RWPE1 (cell line): ENCODE measurements around the gene TOP1.

ENCODE experiments used
- CTCF ChIA-PET: fragments of 350-600 bp; sonication (Branson Sonifier 250); formaldehyde crosslinking; extraction: SDS; loops from one replicate; lab custom pipeline; 2021; lab: Yijun Ruan, JAX
- POLR2A ChIA-PET: fragments of 400-600 bp; formaldehyde crosslinking; extraction: SDS; loops from one replicate; lab custom pipeline; 2020; ENCODE audit warnings: antibody characterized with exemption; ENCODE audit not compliant: low non-redundant PET; lab: Yijun Ruan, JAX
- DNase-seq: peaks from one replicate; pipeline ENCODE4 v3.0.0; 2012; ENCODE audit warnings: low spot score
- H3K27ac ChIP-seq: fragments of 450-650 bp; 2 replicates; pipeline ENCODE4 v1.5.1; 2017
- TF ChIP-seq, protein P1 (sequence below): fragments of 450-650 bp; conservative IDR thresholded peaks from 2 replicates; pipeline ENCODE4 v1.5.1; 2017; ENCODE audit warnings: low read depth, mild to moderate bottlenecking

Gene TOP1

GRCh38 chr20:41006936-41007474 lies 21.6 kb upstream of the TOP1 start:
- TF ChIP-seq, protein P1, sequence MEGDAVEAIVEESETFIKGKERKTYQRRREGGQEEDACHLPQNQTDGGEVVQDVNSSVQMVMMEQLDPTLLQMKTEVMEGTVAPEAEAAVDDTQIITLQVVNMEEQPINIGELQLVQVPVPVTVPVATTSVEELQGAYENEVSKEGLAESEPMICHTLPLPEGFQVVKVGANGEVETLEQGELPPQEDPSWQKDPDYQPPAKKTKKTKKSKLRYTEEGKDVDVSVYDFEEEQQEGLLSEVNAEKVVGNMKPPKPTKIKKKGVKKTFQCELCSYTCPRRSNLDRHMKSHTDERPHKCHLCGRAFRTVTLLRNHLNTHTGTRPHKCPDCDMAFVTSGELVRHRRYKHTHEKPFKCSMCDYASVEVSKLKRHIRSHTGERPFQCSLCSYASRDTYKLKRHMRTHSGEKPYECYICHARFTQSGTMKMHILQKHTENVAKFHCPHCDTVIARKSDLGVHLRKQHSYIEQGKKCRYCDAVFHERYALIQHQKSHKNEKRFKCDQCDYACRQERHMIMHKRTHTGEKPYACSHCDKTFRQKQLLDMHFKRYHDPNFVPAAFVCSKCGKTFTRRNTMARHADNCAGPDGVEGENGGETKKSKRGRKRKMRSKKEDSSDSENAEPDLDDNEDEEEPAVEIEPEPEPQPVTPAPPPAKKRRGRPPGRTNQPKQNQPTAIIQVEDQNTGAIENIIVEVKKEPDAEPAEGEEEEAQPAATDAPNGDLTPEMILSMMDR = no peak
- POLR2A ChIA-PET = interaction anchor here (0.7 kb wide), 1 partner anchor 9 kb away, joined by 3 read pairs; no protein-coding TSS in a partner anchor
- DNase-seq = no peak
- peak overlapping the region; percentile 99 for H3K27ac ChIP-seq
- CTCF ChIA-PET = interaction anchor here (0.7 to 1.6 kb wide), 3 partner anchors 11 to 21 kb away, joined by 3 to 4 read pairs (median 3); partner anchors contain the start of gene TOP1

DNA sequence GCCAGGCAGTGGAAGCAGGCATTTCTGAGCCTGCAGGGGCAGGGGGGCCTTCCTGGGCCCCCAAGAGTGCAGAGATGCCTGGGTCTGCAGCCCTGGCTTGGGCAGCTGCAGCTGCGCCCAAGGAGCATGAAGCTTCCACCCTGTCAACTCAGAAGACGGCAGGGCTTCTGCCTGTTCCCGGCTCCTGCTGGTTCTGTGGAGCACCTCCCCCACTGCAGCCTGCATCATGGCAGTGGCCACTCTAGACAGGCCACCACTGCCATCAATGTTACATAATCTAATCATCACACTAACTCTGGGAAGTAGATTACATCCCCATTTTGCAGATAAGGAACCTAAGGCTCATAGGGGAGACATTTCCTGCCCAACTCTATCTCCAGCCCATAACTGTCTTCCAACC lies 21.1 kb upstream of the TOP1 start:
- TF ChIP-seq, protein P1 = no peak
- ChIA-PET CTCF (interaction anchor here (0.7 kb wide), 1 partner anchor 16 kb away, joined by 4 read pairs; no protein-coding TSS in a partner anchor), POLR2A (no interaction called here)
- DNase-seq = no peak
- peak overlapping the region; percentile 99 for H3K27ac ChIP-seq

DNA sequence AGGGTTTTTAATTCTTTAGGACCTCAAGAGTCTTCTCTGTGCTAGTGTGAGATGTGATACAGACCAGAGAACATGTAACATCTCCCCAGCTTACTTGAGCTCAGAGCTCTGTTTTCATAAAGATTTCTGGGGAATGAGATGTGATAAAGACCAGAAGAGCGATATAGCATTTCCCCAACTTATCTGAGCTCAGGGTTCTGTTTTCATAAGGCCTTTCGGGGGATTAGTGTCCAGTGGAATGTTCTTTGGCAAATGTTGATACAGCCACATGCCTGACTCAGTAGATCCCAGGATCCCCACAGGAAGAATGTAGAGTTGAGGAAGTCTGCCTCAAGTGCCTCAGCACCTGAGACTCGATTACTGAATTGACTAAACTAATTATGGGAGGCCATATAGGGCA lies 18.7 kb upstream of the TOP1 start:
- DNase-seq = no peak
- ChIA-PET POLR2A (interaction anchor here (0.5 kb wide), 1 partner anchor 321 kb away, joined by 3 read pairs; the partner anchor contains the start of gene MAFB), CTCF (no interaction called here)
- no peak overlapping the region for H3K27ac ChIP-seq
- TF ChIP-seq, protein P1 = no peak

DNA sequence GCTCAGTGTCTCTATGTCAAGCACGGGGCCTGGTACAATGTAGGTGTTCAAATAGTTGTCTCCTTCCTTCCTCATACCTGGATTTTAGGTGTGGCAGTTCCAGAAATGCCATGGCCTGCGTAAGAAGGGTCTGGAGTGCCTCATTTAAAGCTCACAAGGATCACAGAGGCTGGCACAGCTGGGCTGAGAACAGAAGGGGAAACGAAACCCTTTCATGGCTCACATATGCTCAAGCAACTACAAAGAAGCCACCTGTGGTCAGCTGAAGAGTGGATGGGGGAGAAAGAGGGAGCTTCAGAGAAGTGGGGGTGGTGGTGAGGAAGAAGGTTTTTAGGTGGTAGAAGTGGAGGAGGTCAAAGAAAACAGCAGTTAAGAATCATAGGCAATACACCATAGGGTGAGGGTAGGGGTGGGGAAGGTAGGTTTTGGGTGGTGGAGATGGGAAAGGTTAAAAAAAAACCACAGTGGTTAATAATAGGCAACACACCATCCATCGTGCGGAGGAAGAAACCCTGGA lies 17.0 kb upstream of the TOP1 start:
- no peak overlapping the region for H3K27ac ChIP-seq
- DNase-seq = no peak
- CTCF ChIA-PET = interaction anchor here (0.5 to 0.8 kb wide), 3 partner anchors 20 to 29 kb away, joined by 3 to 6 read pairs (median 4); no protein-coding TSS in a partner anchor
- POLR2A ChIA-PET = no interaction called here
- TF ChIP-seq, protein P1 = no peak

DNA sequence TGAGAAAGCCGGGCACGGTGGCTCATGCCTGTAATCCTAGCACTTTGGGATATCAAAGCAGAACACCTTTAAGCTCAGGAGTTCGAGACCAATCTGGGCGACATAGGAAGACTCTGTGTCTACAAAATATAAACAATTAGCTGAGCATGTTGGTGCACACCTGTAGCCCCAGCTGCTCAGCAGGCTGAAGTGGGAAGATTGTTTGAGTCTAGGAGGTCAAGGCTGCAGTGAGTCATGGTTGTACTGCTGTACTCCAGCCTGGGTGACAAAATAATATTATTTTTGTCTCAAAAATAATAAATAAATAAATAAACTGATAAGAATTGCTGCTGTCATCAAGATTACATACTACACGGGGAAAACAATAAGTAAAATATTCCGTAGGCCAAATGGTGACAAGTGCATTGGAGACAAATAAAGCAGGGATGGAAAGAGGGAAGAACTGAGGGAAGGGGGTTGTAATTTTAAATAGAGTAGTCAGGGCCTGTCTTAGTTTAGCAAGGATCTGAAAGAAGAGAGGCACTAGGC lies 14.0 kb upstream of the TOP1 start:
- TF ChIP-seq, protein P1 = no peak
- CTCF ChIA-PET = no interaction called here
- no peak overlapping the region for H3K27ac ChIP-seq
- POLR2A ChIA-PET = no interaction called here
- DNase-seq = no peak

DNA sequence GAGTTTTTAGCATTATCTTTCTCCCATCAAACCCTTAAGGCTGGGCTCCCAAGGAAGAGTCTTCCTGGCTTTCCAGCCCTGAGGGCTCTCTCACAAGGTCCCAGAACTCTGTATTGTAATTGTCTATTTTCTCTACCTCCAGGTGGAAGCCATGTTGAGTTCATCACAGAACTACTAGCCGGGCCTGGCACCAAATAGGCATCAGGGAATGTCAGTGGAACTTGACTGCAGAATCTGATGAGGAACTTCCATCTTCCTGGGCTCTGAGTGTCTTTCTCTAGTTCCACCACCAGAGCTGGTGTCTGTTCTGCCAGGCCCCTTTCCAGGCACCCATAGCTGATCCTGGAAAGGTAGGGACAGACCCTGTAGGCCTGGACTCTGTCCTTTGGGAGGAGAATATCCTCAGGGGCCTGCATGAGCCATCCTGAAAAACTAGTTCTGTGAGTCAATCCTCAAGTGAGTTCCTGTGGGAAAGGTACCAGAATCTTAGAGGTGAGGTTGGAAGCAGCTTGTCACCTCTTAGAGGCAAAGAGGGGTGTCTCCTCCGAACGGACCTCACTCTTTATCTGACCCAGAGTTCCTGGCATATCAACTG lies 11.1 kb upstream of the TOP1 start:
- H3K27ac ChIP-seq = peak overlapping the region; percentile 51
- POLR2A ChIA-PET = interaction anchor here (0.9 kb wide), 1 partner anchor 12 kb away, joined by 6 read pairs; no protein-coding TSS in a partner anchor
- CTCF ChIA-PET = interaction anchor here (0.5 to 1.2 kb wide), 3 partner anchors 55 to 396 kb away, joined by 3 to 4 read pairs (median 3); partner anchors contain the start of gene PLCG1
- TF ChIP-seq, protein P1 = no peak
- DNase-seq = peak; percentile 86
